Stimulated activated CD4-positive, alpha-beta T cell treated with anti-CD3 and anti-CD28 coated beads, Interleukin-12 subunit alpha, Interleukin-12 subunit beta, amount 100 ng/mL, for 48 hours (primary cell): ENCODE measurements around the gene GPC6.

ENCODE experiments used
- DNase-seq, 3 donors: peaks; one replicate each; pipeline ENCODE4 v3.0.0-alpha.2; 2020; ENCODE audit warnings: low read depth in 2 of 3, low spot score in 1 of 3

The GPC6 gene

GRCh38 chr13:93558637-93559036, 332.0 kb downstream of the GPC6 start:
- no peak for DNase-seq

GRCh38 chr13:93559718-93560117, 333.1 kb downstream of the GPC6 start:
- no peak for DNase-seq

GRCh38 chr13:93561576-93562225, 335.1 kb downstream of the GPC6 start:
- no peak for DNase-seq

- no peak for DNase-seq
Observed at GRCh38 chr13:93562676-93563075, 336.1 kb downstream of the GPC6 start.

GRCh38 chr13:93577105-93577504, 350.5 kb downstream of the GPC6 start:
- no peak for DNase-seq

GRCh38 chr13:93589788-93590187, 363.2 kb downstream of the GPC6 start:
- DNase-seq = no peak

GRCh38 chr13:93603043-93603442, 376.4 kb downstream of the GPC6 start:
- no peak for DNase-seq

- DNase-seq = no peak
Observed at GRCh38 chr13:93614776-93615175, 388.2 kb downstream of the GPC6 start.

GRCh38 chr13:93620181-93620765, 393.7 kb downstream of the GPC6 start:
- DNase-seq = no peak

- no peak for DNase-seq
Observed at GRCh38 chr13:93621051-93621450, 394.4 kb downstream of the GPC6 start.

GRCh38 chr13:93621966-93622365, 395.4 kb downstream of the GPC6 start:
- DNase-seq = no peak

- DNase-seq = no peak
Observed at GRCh38 chr13:93624311-93624777, 397.7 kb downstream of the GPC6 start.

GRCh38 chr13:93625536-93625935, 398.9 kb downstream of the GPC6 start:
- no peak for DNase-seq

GRCh38 chr13:93628136-93628797, 401.7 kb downstream of the GPC6 start:
- no peak for DNase-seq

GRCh38 chr13:93635616-93636032, 409.0 kb downstream of the GPC6 start:
- DNase-seq = no peak

GRCh38 chr13:93637852-93638251, 411.2 kb downstream of the GPC6 start:
- DNase-seq = no peak

GRCh38 chr13:93640452-93640851, 413.8 kb downstream of the GPC6 start:
- DNase-seq = no peak

- DNase-seq = no peak
Observed at GRCh38 chr13:93646245-93646644, 419.6 kb downstream of the GPC6 start.

- no peak for DNase-seq
Observed at GRCh38 chr13:93649496-93649895, 422.9 kb downstream of the GPC6 start.

- no peak for DNase-seq
Observed at GRCh38 chr13:93653776-93654175, 427.2 kb downstream of the GPC6 start.

GRCh38 chr13:93655154-93655553, 428.5 kb downstream of the GPC6 start:
- DNase-seq = no peak

GRCh38 chr13:93660391-93661063, 433.9 kb downstream of the GPC6 start:
- no peak for DNase-seq
